ENCODE results near the gene KAZN. TPM values are rescaled to one million over a fixed set of nuclear protein-coding genes. Genes with fewer than 3 reads are reported as not detected.
A peak's percentile ranks its signal among the peaks of the same experiment; 100 is the strongest.

KAZN gene
- total and polyA plus RNA-seq, 4 donors: 17.8 to 54.0 (median 38.4) TPM

- no peaks in the 10 kb centered on the region for H3K36me3 ChIP-seq (ENCODE audit: control insufficient read depth, insufficient read depth, low read length)
- H3K9me3 ChIP-seq (ENCODE audit: control insufficient read depth, insufficient read depth, low read length): no peaks in the 10 kb centered on the region
- H3K27ac ChIP-seq (ENCODE audit: low read depth, low read length): peak overlapping the region; percentile 12
- DNase-seq (ENCODE audit: low read depth in 4 of 6, low spot score in 6 of 6): no peak
- peaks cover 36% of the 10 kb centered on the region for H3K4me1 ChIP-seq (ENCODE audit: control insufficient read depth, insufficient read depth, low read length)
- H3K27me3 ChIP-seq (ENCODE audit: control insufficient read depth, insufficient read depth, low read length): peaks cover 11% of the 10 kb centered on the region
- H3K4me3 ChIP-seq (ENCODE audit: low read depth, low read length): peak overlapping the region; percentile 51
- WGBS (ENCODE audit: insufficient coverage): 4% methylated on average over 37 of the region's 37 CpGs
These were observed 556.1 kb downstream of the KAZN start for GRCh38 chr1:15154480-15155036.

GRCh38 chr1:15155191-15155590 is 556.7 kb downstream of the KAZN start:
- H3K4me3 ChIP-seq (ENCODE audit: low read depth, low read length): no peak overlapping the region
- DNase-seq (ENCODE audit: low read depth in 4 of 6, low spot score in 6 of 6): no peak
- H3K27ac ChIP-seq (ENCODE audit: low read depth, low read length): peak overlapping the region; percentile 7
- 93% methylated on average over 5 of the region's 5 CpGs for WGBS (ENCODE audit: insufficient coverage)
- H3K4me1 ChIP-seq (ENCODE audit: control insufficient read depth, insufficient read depth, low read length): peaks cover 36% of the 10 kb centered on the region
- peaks cover 11% of the 10 kb centered on the region for H3K27me3 ChIP-seq (ENCODE audit: control insufficient read depth, insufficient read depth, low read length)
- no peaks in the 10 kb centered on the region for H3K9me3 ChIP-seq (ENCODE audit: control insufficient read depth, insufficient read depth, low read length)
- no peaks in the 10 kb centered on the region for H3K36me3 ChIP-seq (ENCODE audit: control insufficient read depth, insufficient read depth, low read length)

- H3K27me3 ChIP-seq (ENCODE audit: control insufficient read depth, insufficient read depth, low read length): peaks cover 11% of the 10 kb centered on the region
- no peaks in the 10 kb centered on the region for H3K36me3 ChIP-seq (ENCODE audit: control insufficient read depth, insufficient read depth, low read length)
- H3K4me3 ChIP-seq (ENCODE audit: low read depth, low read length): no peak overlapping the region
- H3K27ac ChIP-seq (ENCODE audit: low read depth, low read length): peak overlapping the region; percentile 1
- 48% methylated on average over 9 of the region's 11 CpGs for WGBS (ENCODE audit: insufficient coverage)
- H3K4me1 ChIP-seq (ENCODE audit: control insufficient read depth, insufficient read depth, low read length): peaks cover 40% of the 10 kb centered on the region
- H3K9me3 ChIP-seq (ENCODE audit: control insufficient read depth, insufficient read depth, low read length): no peaks in the 10 kb centered on the region
- peak in 1 of 6 donors; percentile 32 for DNase-seq (ENCODE audit: low read depth in 4 of 6, low spot score in 6 of 6)
These were observed 557.6 kb downstream of the KAZN start for GRCh38 chr1:15155888-15156741.

GRCh38 chr1:15156807-15157380 is 558.4 kb downstream of the KAZN start:
- H3K27ac ChIP-seq (ENCODE audit: low read depth, low read length): no peak overlapping the region
- peaks cover 40% of the 10 kb centered on the region for H3K4me1 ChIP-seq (ENCODE audit: control insufficient read depth, insufficient read depth, low read length)
- WGBS (ENCODE audit: insufficient coverage): 79% methylated on average over 8 of the region's 9 CpGs
- no peak overlapping the region for H3K4me3 ChIP-seq (ENCODE audit: low read depth, low read length)
- no peak for DNase-seq (ENCODE audit: low read depth in 4 of 6, low spot score in 6 of 6)
- H3K27me3 ChIP-seq (ENCODE audit: control insufficient read depth, insufficient read depth, low read length): peaks cover 11% of the 10 kb centered on the region
- H3K36me3 ChIP-seq (ENCODE audit: control insufficient read depth, insufficient read depth, low read length): no peaks in the 10 kb centered on the region
- H3K9me3 ChIP-seq (ENCODE audit: control insufficient read depth, insufficient read depth, low read length): no peaks in the 10 kb centered on the region

- no peak for DNase-seq (ENCODE audit: low read depth in 4 of 6, low spot score in 6 of 6)
- Histone ChIP-seq H3K27me3 (ENCODE audit: control insufficient read depth, insufficient read depth, low read length) (peaks cover 11% of the 10 kb centered on the region), H3K4me3 (ENCODE audit: low read depth, low read length) (no peak overlapping the region), H3K9me3 (ENCODE audit: control insufficient read depth, insufficient read depth, low read length) (no peaks in the 10 kb centered on the region), H3K36me3 (ENCODE audit: control insufficient read depth, insufficient read depth, low read length) (no peaks in the 10 kb centered on the region), H3K27ac (ENCODE audit: low read depth, low read length) (no peak overlapping the region), H3K4me1 (ENCODE audit: control insufficient read depth, insufficient read depth, low read length) (peaks cover 32% of the 10 kb centered on the region)
- 84% methylated on average over 17 of the region's 17 CpGs for WGBS (ENCODE audit: insufficient coverage)
These were observed 559.3 kb downstream of the KAZN start for GRCh38 chr1:15157524-15158399.

GRCh38 chr1:15158506-15159165 is 560.2 kb downstream of the KAZN start:
- H3K4me1 ChIP-seq (ENCODE audit: control insufficient read depth, insufficient read depth, low read length): peaks cover 26% of the 10 kb centered on the region
- WGBS (ENCODE audit: insufficient coverage): 84% methylated on average over 7 of the region's 13 CpGs
- H3K9me3 ChIP-seq (ENCODE audit: control insufficient read depth, insufficient read depth, low read length): no peaks in the 10 kb centered on the region
- no peak for DNase-seq (ENCODE audit: low read depth in 4 of 6, low spot score in 6 of 6)
- H3K4me3 ChIP-seq (ENCODE audit: low read depth, low read length): no peak overlapping the region
- no peaks in the 10 kb centered on the region for H3K36me3 ChIP-seq (ENCODE audit: control insufficient read depth, insufficient read depth, low read length)
- no peak overlapping the region for H3K27ac ChIP-seq (ENCODE audit: low read depth, low read length)
- peaks cover 11% of the 10 kb centered on the region for H3K27me3 ChIP-seq (ENCODE audit: control insufficient read depth, insufficient read depth, low read length)

- peaks cover 24% of the 10 kb centered on the region for H3K4me1 ChIP-seq (ENCODE audit: control insufficient read depth, insufficient read depth, low read length)
- H3K9me3 ChIP-seq (ENCODE audit: control insufficient read depth, insufficient read depth, low read length): no peaks in the 10 kb centered on the region
- no peak overlapping the region for H3K4me3 ChIP-seq (ENCODE audit: low read depth, low read length)
- DNase-seq (ENCODE audit: low read depth in 4 of 6, low spot score in 6 of 6): no peak
- 61% methylated on average over 5 of the region's 7 CpGs for WGBS (ENCODE audit: insufficient coverage)
- H3K27me3 ChIP-seq (ENCODE audit: control insufficient read depth, insufficient read depth, low read length): peaks cover 10% of the 10 kb centered on the region
- no peak overlapping the region for H3K27ac ChIP-seq (ENCODE audit: low read depth, low read length)
- H3K36me3 ChIP-seq (ENCODE audit: control insufficient read depth, insufficient read depth, low read length): no peaks in the 10 kb centered on the region
These were observed 560.7 kb downstream of the KAZN start for GRCh38 chr1:15159166-15159555.

GRCh38 chr1:15160626-15161025 is 562.1 kb downstream of the KAZN start:
- no peak overlapping the region for H3K27ac ChIP-seq (ENCODE audit: low read depth, low read length)
- DNase-seq (ENCODE audit: low read depth in 4 of 6, low spot score in 6 of 6): peak in 2 of 6 donors; percentile 48 to 77
- WGBS (ENCODE audit: insufficient coverage): 3% methylated on average over 2 of the region's 8 CpGs
- H3K4me1 ChIP-seq (ENCODE audit: control insufficient read depth, insufficient read depth, low read length): peaks cover 10% of the 10 kb centered on the region
- no peaks in the 10 kb centered on the region for H3K9me3 ChIP-seq (ENCODE audit: control insufficient read depth, insufficient read depth, low read length)
- no peak overlapping the region for H3K4me3 ChIP-seq (ENCODE audit: low read depth, low read length)
- no peaks in the 10 kb centered on the region for H3K36me3 ChIP-seq (ENCODE audit: control insufficient read depth, insufficient read depth, low read length)
- no peaks in the 10 kb centered on the region for H3K27me3 ChIP-seq (ENCODE audit: control insufficient read depth, insufficient read depth, low read length)

GRCh38 chr1:15167386-15167785 is 568.9 kb downstream of the KAZN start:
- WGBS (ENCODE audit: insufficient coverage): no CpG with 5 or more reads among the region's 3 CpGs
- Histone ChIP-seq H3K9me3 (ENCODE audit: control insufficient read depth, insufficient read depth, low read length) (no peaks in the 10 kb centered on the region), H3K27ac (ENCODE audit: low read depth, low read length) (no peak overlapping the region), H3K4me3 (ENCODE audit: low read depth, low read length) (no peak overlapping the region), H3K27me3 (ENCODE audit: control insufficient read depth, insufficient read depth, low read length) (no peaks in the 10 kb centered on the region), H3K4me1 (ENCODE audit: control insufficient read depth, insufficient read depth, low read length) (peaks cover 4% of the 10 kb centered on the region), H3K36me3 (ENCODE audit: control insufficient read depth, insufficient read depth, low read length) (peaks cover 2% of the 10 kb centered on the region)
- no peak for DNase-seq (ENCODE audit: low read depth in 4 of 6, low spot score in 6 of 6)

Measured in spinal cord (tissue), 10 donors.